T-helper 17 cell (primary cell): ENCODE results near the gene TNP2. TPM values are rescaled to one million over a fixed set of nuclear protein-coding genes. Genes with fewer than 3 reads are reported as not detected.
A peak's percentile ranks its signal among the peaks of the same experiment; 100 is the strongest.
"Not testable (repeated sequence)": the region's sequence is repeated elsewhere in the genome, so short reads cannot be mapped to it uniquely, and the experiment has no call there.

Experiments used
- ATAC-seq: fragments of 150-1000 bp; cut with Tn5 transposase; 2 replicates; pipeline ENCODE4 v1.10.0; 2021; ENCODE audit warnings: mild to moderate bottlenecking, moderate library complexity
- DNase-seq, 3 donors: peaks; one replicate each; pipeline versions ENCODE4 v3.0.0 to v3.0.0-alpha.2; 2020 to 2021
- H3K9me3 ChIP-seq: one replicate; pipeline ENCODE4 v1.7.0; 2013; ENCODE audit warnings: low read length, mild to moderate bottlenecking; ENCODE audit not compliant: control insufficient read depth, poor library complexity, severe bottlenecking
- H3K27ac Mint-ChIP-seq: one replicate; pipeline ENCODE4 v1.8.0; 2022; ENCODE audit warnings: mild to moderate bottlenecking, moderate library complexity, mixed read lengths
- H3K27me3 Mint-ChIP-seq: one replicate; pipeline ENCODE4 v1.8.0; 2022; ENCODE audit warnings: mixed read lengths
- H3K36me3 Mint-ChIP-seq: one replicate; pipeline ENCODE4 v1.8.0; 2022; ENCODE audit warnings: low read depth, mixed read lengths
- H3K4me1 Mint-ChIP-seq: one replicate; pipeline ENCODE4 v1.8.0; 2022; ENCODE audit warnings: mild to moderate bottlenecking, mixed read lengths
- H3K4me3 Mint-ChIP-seq: one replicate; pipeline ENCODE4 v1.8.0; 2022; ENCODE audit warnings: mild to moderate bottlenecking, moderate library complexity, mixed read lengths
- total RNA-seq, 4 donors: library from RNA in 2 of 4; stranded (reverse) in 2 of 4; gene quantifications; one replicate each; pipeline ENCODE4 v1.2.3 and lab custom pipeline; 2022 to 2026

TNP2 gene
- total RNA-seq, 2 donors from 2014 or later: not detected

GRCh38 chr16:11307639-11308492, 38.7 kb upstream of the TNP2 start:
- H3K36me3 Mint-ChIP-seq: no peaks in the 10 kb centered on the region
- ATAC-seq: no peak
- H3K4me1 Mint-ChIP-seq: peaks cover 14% of the 10 kb centered on the region

GRCh38 chr16:11306997-11307638, 38.0 kb upstream of the TNP2 start:
- H3K4me1 Mint-ChIP-seq: peaks cover 11% of the 10 kb centered on the region
- no peak for ATAC-seq
- no peaks in the 10 kb centered on the region for H3K36me3 Mint-ChIP-seq
- H3K27ac Mint-ChIP-seq: peak overlapping the region; percentile 41
- no peak for DNase-seq
- no peaks in the 10 kb centered on the region for H3K27me3 Mint-ChIP-seq
- peak overlapping the region; percentile 43 for H3K4me3 Mint-ChIP-seq
- no peaks in the 10 kb centered on the region for H3K9me3 ChIP-seq

More at GRCh38 chr16:11307639-11308492, 38.7 kb upstream of the TNP2 start:
- Mint-ChIP-seq H3K27ac (peak overlapping the region; percentile 41), H3K27me3 (no peaks in the 10 kb centered on the region), H3K4me3 (no peak overlapping the region)
- no peak for DNase-seq
- no peaks in the 10 kb centered on the region for H3K9me3 ChIP-seq

- peak overlapping the region; percentile 41 for H3K27ac Mint-ChIP-seq
- no peaks in the 10 kb centered on the region for H3K9me3 ChIP-seq
- H3K4me1 Mint-ChIP-seq: peaks cover 11% of the 10 kb centered on the region
- no peak overlapping the region for H3K4me3 Mint-ChIP-seq
- no peak for DNase-seq
- no peaks in the 10 kb centered on the region for H3K36me3 Mint-ChIP-seq
- H3K27me3 Mint-ChIP-seq: no peaks in the 10 kb centered on the region
- ATAC-seq: no peak
Measured at GRCh38 chr16:11306381-11306780, 37.3 kb upstream of the TNP2 start.

GRCh38 chr16:11303405-11304138, 34.4 kb upstream of the TNP2 start:
- no peak overlapping the region for H3K27ac Mint-ChIP-seq
- H3K4me3 Mint-ChIP-seq: no peak overlapping the region
- H3K36me3 Mint-ChIP-seq: no peaks in the 10 kb centered on the region
- no peaks in the 10 kb centered on the region for H3K9me3 ChIP-seq
- no peak for ATAC-seq
- H3K27me3 Mint-ChIP-seq: no peaks in the 10 kb centered on the region
- peaks cover 2% of the 10 kb centered on the region for H3K4me1 Mint-ChIP-seq
- DNase-seq: no peak

- H3K36me3 Mint-ChIP-seq: no peaks in the 10 kb centered on the region
- ATAC-seq (no peak), DNase-seq (no peak)
- H3K4me1 Mint-ChIP-seq: peaks cover 2% of the 10 kb centered on the region
- no peaks in the 10 kb centered on the region for H3K9me3 ChIP-seq
- H3K27ac Mint-ChIP-seq: no peak overlapping the region
- no peak overlapping the region for H3K4me3 Mint-ChIP-seq
- no peaks in the 10 kb centered on the region for H3K27me3 Mint-ChIP-seq
Measured at GRCh38 chr16:11302977-11303376, 33.9 kb upstream of the TNP2 start.

GRCh38 chr16:11301645-11302501, 32.7 kb upstream of the TNP2 start:
- ATAC-seq (no peak), DNase-seq (no peak)
- Mint-ChIP-seq H3K27me3 (no peaks in the 10 kb centered on the region), H3K4me1 (peaks cover 7% of the 10 kb centered on the region), H3K27ac (no peak overlapping the region), H3K4me3 (no peak overlapping the region), H3K36me3 (no peaks in the 10 kb centered on the region)
- no peaks in the 10 kb centered on the region for H3K9me3 ChIP-seq

- H3K4me1 Mint-ChIP-seq: peaks cover 7% of the 10 kb centered on the region
- DNase-seq (no peak), ATAC-seq (no peak)
- H3K9me3 ChIP-seq: no peaks in the 10 kb centered on the region
- H3K36me3 Mint-ChIP-seq: no peaks in the 10 kb centered on the region
- H3K27ac Mint-ChIP-seq: no peak overlapping the region
- no peak overlapping the region for H3K4me3 Mint-ChIP-seq
- H3K27me3 Mint-ChIP-seq: no peaks in the 10 kb centered on the region
Measured at GRCh38 chr16:11300560-11300892, 31.4 kb upstream of the TNP2 start.

GRCh38 chr16:11299865-11300559, 30.9 kb upstream of the TNP2 start:
- no peak overlapping the region for H3K27ac Mint-ChIP-seq

GRCh38 chr16:11298950-11299547, 29.9 kb upstream of the TNP2 start:
- not testable (repeated sequence) for H3K27me3 Mint-ChIP-seq, ATAC-seq, H3K9me3 ChIP-seq, H3K4me3 Mint-ChIP-seq, H3K36me3 Mint-ChIP-seq, DNase-seq, H3K27ac Mint-ChIP-seq, H3K4me1 Mint-ChIP-seq

More at GRCh38 chr16:11299865-11300559, 30.9 kb upstream of the TNP2 start:
- H3K27me3 Mint-ChIP-seq: no peaks in the 10 kb centered on the region
- no peaks in the 10 kb centered on the region for H3K36me3 Mint-ChIP-seq
- H3K4me1 Mint-ChIP-seq: peaks cover 7% of the 10 kb centered on the region
- H3K9me3 ChIP-seq: no peaks in the 10 kb centered on the region
- DNase-seq: no peak
- no peak overlapping the region for H3K4me3 Mint-ChIP-seq
- no peak for ATAC-seq

- Mint-ChIP-seq H3K27ac (peak overlapping the region; percentile 61), H3K36me3 (no peaks in the 10 kb centered on the region), H3K4me3 (no peak overlapping the region), H3K27me3 (no peaks in the 10 kb centered on the region), H3K4me1 (peaks cover 7% of the 10 kb centered on the region)
- H3K9me3 ChIP-seq: no peaks in the 10 kb centered on the region
- no peak for ATAC-seq
- DNase-seq: no peak
Measured at GRCh38 chr16:11298143-11298900, 29.2 kb upstream of the TNP2 start.

GRCh38 chr16:11297492-11298142, 28.5 kb upstream of the TNP2 start:
- Mint-ChIP-seq H3K36me3 (no peaks in the 10 kb centered on the region), H3K27ac (no peak overlapping the region), H3K4me1 (peaks cover 10% of the 10 kb centered on the region), H3K4me3 (peak overlapping the region; percentile 81), H3K27me3 (peaks cover 6% of the 10 kb centered on the region)
- no peaks in the 10 kb centered on the region for H3K9me3 ChIP-seq
- DNase-seq (peak; percentile 27 to 46 (median 31)), ATAC-seq (peak; percentile 96)
